ENCODE results near the gene PLIN5.

- TF ChIP-seq EZH2 (IDR thresholded peaks at IDR 0.05; ENCODE audit: borderline replicate concordance) (no peak), CTCF (IDR thresholded peaks at IDR 0.05; ENCODE audit: poor library complexity) (no peak), EZH2phosphoT487 (IDR thresholded peaks at IDR 0.05; ENCODE audit: low read depth, severe bottlenecking, unreplicated experiment) (no peak)
Measured at GRCh38 chr19:4542896-4543841, 8.1 kb upstream of the PLIN5 start.
